Stimulated activated naive CD4-positive, alpha-beta T cell (primary cell): ENCODE results near the gene ADGB.
"Not testable (repeated sequence)": the region's sequence is repeated elsewhere in the genome, so short reads cannot be mapped to it uniquely, and the experiment has no call there.

Source experiments
- DNase-seq, 6 experiments: peaks; one replicate each; lab custom pipeline; 2025; lab: John Stamatoyannopoulos, UW

ADGB gene

DNA sequence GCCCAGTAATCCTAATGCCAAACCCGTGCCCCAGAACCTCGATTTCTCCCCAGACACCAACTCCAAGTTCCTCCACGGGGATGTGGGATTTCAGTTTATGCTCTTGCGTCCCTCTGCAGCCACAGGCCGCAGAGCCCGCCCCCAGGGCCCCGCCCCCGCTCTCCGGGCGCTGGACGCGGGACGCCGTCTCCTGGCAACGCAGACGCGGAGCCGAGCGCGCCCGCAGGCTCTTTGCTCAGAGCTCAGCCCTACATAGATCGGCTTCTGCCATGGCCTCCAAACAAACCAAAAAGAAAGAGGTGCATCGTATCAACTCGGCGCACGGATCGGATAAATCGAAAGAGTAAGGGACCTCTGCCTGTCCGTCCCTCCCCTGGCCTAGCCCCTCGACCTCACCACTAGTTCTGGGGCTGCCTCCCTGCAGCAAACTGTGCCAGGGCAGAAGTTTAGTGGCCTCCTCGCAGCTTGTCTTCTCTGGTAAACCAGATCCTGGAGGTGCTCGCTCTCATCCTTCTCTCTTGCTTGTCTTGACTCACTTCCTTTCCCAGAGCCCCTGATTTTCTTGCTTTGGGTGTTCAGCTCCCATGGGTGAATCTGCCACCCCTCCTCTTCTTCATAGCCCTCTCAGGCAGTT lies at the start of gene ADGB:
Gene ADGB (plus strand): TSS at position 201 of the 634 bp plus-strand sequence. CDS start 69 bp downstream, at position 270.
- DNase-seq: no peak

DNA sequence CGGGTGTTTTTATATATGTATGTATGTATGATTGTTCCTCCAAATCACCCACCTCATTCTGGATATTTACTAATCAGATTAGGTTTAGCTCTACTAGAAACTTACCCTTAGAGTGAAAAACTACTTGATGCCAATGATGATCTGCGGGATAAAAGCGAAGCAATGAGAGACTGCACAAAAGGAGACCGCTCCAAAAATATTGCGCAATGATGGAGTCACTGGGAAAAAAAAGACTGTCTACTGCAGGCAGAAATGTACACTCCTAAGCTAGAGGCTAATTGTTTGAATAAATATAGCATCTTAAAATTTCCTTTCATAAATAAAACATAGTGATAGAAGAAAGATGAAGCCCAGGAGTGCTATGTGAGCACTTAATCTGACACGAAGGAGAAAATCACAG lies 47.9 kb upstream of the ADGB start:
- DNase-seq: no peak

DNA sequence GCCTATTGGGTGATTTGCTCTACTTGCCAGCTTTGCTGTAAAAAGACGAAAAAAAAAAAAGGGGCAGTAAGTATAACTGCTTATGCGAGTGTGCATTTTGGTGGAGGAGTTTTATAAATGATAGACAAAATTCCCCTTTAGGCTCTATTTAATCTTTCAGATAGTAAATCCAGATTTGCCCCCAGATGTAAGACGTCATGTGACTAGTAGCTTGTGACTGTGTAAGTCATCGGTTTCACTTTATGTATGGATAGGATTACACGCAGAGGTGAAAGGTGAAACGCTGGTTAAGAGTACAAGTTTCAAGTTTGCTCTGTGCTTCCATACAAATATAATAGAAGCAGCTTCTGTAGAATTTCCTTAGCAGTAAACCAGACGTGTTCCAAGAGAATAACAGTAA lies 47.2 kb upstream of the ADGB start:
- DNase-seq: no peak

DNA sequence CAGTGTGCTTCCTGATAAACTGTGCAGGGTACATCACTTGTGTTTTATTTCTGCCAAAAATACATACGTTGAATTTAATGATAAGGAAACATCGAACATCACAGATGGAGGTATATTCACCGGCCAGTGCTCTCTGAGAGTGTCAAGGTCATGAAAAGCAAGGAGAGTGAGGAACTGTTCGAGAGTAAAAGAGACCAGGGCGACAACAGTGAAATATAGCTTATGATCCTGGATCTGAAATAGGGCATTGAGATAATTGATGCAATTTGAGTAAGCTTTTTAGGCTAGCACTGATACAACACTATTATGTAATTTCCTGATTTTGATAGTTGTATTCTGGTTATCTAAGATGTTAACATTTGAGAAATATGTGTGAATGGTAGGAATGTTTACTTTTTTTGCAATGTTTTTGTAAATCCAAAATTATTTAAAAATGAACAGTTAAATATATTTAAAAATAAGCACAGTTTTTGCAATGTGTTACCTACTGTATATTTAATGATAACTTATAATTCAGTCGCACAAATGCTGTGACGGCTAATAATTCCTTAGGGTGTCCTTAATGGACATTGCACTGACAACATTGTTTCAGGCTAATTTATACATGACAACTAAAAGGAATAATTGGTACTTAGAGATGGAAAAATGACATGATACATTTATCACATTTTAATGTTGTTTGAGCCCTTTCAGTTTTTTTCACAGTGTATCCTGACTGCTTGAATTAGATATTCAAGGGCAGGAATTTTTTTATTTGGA lies 45.2 kb upstream of the ADGB start:
- DNase-seq: no peak

DNA sequence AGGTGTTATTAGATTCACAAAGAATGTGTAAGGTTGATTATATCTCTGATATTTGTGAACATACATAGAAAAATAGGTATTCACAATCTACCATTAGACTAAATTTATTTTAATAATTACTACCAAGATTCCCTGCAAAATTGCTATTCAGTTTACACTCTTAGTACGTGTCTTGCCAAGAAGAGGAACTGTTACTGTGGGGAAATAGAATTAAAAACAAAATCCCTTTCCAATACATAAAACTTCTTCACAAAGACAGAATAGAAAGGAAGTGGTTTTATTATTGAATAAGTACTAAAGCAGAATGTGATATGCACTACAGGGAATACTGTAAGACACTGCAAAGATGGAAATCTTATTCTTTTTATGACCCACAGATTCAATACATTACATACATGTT lies 38.2 kb upstream of the ADGB start:
- DNase-seq: no peak

DNA sequence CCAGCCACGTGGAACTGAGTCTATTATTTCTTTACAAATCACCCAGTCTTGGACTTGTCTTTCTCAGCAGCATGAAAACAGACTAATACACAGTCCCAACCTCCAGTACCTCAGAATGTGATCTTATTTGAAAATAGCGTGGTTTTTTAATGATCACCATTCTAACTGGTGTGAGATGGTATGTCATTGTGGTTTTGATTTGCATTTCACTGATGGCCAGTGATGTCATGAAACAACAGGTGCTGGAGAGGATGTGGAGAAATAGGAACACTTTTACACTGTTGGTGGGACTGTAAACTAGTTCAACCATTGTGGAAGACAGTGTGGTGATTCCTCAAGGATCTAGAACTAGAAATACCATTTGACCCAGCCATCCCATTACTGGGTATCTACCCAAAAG lies 32.1 kb upstream of the ADGB start:
- DNase-seq: not testable (repeated sequence)

DNA sequence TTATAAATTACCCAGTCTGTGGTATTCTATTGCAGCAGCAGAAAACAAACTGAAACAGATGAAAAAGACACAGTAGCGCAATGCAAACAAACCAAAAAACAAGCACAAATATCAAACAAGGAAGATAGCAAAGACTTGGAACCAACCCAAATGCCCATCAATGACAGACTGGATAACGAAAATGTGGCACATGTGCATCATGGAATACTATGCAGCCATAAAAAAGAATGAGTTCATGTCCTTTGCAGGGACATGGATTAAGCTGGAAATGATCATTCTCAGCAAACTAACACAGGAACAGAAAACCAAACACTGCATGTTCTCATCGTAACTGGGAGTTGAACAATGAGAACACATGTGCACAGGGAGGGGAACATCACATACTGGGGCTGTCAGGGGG lies 30.2 kb upstream of the ADGB start:
- DNase-seq: not testable (repeated sequence)

DNA sequence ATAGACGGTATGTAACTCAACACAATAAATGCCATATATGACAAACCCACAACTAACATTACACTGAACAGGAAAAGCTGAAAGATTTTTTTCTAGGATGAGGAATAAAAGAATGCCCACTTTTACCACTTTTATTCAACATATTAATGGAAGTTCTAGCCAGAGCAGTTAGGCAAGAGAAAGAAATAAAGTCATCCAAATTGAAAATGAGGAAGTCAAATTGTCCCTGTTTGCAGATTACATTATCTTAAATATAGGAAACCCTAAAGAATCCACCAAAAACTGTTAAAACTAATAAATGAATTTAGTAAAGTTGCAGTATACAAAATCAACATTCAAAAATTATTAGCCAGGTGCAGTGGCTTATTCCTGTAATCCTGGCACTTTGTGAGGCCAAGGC lies 24.6 kb upstream of the ADGB start:
- DNase-seq: no peak

DNA sequence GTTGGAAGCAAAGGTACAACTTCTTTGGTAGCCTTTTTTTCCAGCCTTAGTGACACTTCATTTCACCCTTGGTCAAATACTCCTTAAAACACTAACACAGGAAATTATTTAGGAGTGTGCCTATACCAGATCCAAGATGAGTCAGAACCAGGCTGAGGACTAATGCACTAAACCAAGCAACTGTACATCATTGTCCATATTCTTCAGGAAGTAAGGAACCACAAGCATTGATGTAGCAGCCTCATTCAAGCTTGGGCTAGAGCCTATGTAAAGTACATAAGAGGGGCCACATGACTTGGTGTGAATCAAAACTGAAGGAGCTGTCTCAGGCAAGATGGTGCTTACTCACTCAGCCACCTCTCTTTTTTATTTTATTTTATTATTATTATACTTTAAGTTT lies 20.7 kb upstream of the ADGB start:
- DNase-seq: no peak

DNA sequence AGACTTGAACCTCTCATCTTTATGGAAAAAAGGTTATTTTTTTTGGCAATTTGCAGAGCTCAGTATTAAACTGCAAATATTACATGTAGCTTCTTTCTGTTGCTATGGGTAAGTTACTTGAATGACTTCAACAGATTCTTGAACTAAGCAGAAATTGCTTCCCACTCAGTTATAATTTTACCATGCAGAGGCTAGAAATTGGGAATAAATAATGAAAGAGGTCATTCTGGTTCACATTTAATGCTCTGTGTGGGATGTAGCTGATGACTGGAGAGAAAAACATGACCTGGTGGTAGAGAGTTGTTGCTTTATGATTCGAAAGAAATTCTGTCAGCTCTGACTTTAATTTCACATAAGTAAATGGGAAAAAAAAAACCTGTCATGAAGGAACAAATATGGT lies 16.8 kb upstream of the ADGB start:
- no peak for DNase-seq

DNA sequence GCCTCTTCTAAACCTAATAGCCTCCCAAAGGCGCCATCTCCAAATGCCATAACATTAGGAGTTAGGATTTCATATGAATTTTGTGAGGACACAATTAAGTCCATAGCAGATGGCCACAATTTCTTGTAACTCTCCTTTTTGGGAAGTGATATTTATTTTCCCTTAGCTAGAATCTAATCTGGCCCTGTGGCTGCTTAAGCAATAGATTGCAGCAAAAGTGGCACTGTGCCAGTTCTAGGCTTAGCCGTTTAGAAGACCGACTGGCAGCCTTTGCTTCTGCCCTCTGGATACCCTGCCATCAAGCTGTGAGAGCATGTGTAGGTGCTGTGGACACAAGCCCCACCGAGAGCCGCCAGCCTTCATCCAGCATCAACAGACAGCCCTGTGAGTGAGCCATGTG lies 15.9 kb upstream of the ADGB start:
- no peak for DNase-seq

DNA sequence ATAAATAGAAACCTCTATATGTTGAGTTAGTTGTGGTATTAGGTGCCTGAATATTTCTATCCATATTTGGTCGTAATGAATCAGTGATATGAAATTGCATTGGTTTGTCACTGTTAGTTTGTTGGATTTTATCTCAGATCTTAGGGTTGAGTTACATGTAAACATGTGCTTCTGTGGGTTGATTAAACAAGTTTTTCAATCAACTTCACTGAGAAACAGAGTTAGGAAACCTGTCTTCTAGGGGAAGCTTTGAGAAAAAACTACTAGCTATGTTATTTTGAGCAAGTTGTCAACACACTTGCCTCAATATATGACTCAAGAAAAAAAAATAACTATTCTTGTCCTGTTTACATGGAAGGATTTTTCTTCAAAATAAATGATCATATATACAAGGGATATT lies 14.8 kb upstream of the ADGB start:
- DNase-seq: no peak

DNA sequence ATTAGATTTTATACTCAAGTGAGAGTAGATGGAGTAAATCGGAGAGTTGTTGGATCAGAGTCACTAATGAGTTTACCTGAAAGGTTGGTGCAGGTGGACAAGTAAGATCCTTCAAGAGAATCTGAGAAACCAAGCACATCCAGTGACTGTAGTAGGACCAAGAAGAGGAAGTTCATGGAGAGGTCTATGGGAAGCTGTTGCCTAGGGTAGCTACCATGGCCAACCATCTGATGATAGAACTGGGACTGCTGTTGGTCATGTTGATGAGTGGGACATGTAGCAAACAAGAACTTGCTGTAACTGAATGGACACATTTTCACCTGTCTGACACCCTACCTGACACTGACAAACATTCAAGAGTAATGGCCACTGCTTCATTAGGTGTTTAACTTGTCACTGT lies 11.3 kb upstream of the ADGB start:
- no peak for DNase-seq

DNA sequence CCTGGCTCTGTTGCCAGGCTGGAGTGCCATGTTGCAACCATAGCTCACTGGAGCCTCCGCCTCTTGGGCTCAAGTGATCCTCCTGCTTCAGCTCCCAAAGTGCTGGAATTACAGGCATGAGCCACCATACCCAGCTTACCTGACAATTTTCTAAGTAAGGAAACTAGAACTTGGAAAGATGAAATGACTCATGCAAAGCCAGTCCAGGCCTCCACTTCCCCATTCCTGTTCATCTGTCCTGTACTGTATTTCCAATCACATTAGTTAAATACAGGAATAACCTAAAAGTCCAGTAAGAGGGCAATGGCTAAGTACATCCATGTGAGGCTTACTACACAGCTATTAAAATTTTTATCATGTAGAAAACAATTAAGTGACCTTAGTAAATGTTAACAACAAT lies 8.3 kb upstream of the ADGB start:
- no peak for DNase-seq

DNA sequence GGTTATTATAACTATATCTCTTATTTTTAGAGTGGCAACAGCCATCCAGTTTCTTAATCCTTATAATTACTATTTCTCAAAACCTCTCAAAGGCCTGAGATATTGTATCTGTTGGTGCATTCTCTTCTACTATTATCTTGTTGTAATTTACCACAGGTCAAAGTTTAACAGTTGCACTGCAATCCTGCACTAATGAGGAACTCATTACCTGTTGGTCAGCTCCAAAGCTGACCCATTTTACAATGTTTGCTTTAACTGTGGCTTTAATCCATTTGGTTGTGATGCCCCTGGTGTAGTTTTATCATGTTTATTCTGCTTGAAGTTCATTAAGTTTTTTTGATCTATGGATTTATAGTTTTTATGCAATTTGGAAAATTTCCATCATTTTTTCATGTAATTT lies 6.3 kb upstream of the ADGB start:
- DNase-seq: no peak

DNA sequence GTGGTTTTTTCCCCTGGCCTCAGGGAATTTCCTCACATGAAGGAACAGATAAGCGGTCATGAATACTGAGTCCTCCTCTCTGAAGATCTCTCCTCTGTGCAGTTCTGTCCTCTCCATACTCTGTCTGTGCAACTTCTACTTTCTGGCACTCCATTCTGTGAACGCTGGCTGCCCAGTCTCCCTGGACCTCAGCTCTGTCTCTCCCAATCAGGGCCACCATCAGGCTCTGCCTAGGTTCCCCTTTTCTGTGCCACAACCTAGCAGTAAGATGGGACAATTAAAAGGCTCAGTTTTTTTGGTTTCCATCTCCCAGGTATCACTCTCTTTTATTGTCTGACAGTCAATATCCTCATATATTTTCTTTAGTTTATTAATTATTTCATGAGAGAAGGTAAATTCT lies 4.8 kb upstream of the ADGB start:
- DNase-seq: no peak

DNA sequence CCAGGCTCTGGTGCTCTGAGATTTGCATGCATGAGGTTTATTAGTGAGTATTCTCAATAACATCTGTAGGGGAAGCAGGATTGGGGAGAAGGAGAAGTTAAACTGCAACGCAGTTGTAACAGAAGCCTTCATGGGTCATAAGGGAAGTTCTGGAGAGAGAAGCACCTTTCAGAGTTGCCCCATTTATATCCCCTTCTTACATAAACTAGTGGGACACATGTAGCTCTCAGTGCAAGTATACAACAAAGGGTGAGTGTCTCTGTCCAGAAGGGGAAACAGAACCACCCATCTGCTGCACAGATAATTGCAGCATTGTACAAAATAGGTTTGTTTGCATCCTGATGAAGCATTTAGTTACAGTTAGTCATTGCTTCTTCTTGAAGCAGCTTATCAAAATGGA lies 4.3 kb upstream of the ADGB start:
- DNase-seq: no peak

DNA sequence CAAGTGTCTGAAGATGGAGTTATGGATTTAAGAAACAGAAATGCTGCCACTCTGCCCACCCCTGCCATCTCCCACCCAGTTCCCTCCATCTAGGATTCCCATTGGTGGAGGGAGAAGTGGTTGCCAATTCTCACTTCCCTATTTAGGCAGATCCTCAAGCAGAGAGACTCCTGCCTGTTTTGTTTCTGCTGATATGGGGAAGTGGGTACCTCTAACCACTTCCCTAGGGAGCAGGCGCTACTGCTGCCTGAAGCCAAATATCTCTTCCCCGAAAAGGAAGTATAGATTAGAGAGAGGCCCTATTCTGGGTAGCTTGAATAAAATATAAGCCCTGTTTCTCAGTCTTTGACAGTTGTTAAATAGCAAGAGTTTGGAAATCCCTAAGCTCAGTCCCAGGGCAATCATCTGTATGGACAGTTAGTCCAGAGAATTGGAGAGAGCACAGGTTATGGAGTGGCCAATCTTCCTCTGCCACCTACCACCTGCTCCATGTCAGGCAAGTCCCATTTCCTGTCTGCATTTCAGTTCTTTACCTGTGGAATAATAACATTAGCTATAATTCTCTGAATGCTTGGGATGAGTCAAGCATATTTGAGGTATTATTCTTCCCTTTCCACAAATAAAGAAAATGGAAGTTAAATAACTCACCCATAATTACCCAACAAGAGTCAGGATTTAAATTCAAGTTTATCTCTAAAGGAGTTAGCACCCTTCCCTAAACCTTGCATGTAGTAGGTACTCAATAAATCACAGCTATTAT lies 2.6 kb upstream of the ADGB start:
- no peak for DNase-seq

DNA sequence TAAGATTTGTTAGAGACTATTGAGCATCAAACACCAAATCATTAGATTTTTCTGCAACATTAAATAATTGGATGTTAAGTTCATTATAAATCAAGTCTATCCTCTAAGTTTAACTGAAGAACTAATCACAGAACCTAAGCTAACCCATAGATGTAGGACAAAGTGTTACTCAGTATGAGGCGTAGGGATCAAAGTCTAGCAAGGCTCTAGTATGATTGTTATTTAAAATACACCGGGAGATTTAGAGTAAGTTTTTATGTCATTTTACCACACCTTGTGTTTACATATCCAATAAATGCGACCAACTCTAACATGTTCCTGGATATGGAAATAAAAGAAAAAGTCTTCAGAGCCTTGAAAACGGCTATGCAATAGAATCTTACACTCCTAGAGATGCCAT lies 2.6 kb downstream of the ADGB start:
- no peak for DNase-seq

DNA sequence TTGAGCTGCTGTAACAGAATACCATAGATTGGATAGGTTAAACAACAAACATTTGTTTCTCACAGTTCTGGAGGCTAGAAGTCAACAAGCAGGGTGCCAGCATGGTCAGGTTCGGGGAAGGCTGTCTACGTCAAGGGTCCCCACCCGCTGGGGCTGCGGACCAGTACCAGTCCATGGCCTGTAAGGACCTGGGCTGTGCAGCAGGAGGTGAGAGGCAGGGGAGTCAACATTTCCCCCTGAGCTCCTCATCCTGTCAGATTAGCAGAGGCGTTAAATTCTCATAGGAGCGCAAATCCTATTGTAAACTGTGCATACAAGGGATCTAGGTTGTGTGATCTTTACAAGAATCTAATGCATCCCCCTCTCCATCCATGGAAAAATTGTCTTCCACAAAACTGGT lies 3.8 kb downstream of the ADGB start:
- no peak for DNase-seq

DNA sequence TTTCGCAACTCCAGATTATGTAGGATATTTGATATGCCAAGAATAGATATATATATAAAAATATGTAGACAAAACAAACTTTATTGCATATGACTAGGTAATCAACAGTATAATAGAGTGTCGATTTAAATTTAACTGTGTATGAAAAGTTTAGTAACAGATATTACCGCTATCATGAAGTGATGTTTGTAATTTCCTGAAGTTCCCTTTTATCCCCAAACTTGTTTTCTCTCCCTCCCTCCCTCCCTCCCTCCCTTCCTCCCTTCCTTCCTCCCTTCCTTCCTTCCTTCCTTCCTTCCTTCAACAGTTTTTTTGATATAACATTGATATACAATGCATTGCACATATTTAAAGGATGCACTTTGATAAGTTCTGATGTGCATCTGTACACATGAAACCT lies 15.2 kb downstream of the ADGB start:
- DNase-seq: no peak

DNA sequence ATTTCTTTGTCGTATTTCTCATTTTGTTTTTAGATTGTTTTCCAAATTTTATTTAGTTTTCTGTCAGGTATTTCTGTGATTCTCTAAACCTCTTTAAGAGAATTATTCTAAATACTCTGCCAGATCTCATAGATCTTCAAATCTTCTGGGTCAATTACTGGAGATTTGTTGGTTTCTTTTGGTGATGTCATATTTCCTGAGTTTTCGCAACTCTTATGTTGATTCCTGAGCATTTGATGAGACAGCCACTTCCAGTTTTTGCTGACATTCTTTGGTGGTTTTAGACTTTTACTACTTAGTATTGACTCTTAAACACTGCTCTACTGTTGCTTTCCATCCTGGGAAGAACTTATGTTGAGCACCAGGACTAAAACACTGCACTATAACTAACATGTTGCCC lies 21.9 kb downstream of the ADGB start:
- DNase-seq: no peak

DNA sequence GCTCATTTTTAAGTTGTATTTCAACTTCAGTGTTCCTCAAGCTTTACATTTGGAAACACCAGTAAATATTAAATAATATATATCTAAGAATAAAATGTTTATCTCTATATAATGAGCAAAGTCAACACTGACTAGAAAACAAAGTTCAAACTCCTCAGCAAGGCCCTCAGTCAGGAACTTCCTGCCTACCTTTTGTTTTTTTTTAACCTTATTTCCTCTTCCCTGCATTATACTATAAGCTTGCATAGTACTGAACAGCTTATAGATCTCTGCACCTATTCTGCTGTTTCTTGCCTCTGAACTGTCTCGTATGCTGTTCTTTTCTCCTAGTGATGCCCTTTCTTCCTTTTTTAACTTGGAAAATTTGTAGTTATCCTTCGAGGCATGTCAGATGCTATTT lies 29.6 kb downstream of the ADGB start:
- DNase-seq: no peak
